ENCODE results near the gene FAR1.

The FAR1 gene

GRCh38 chr11:13674799-13675509, 6.5 kb downstream of the FAR1 start:
- DNase-seq (ENCODE audit: extremely low read depth, low read depth) = no peak
- TF ChIP-seq, protein P1, sequence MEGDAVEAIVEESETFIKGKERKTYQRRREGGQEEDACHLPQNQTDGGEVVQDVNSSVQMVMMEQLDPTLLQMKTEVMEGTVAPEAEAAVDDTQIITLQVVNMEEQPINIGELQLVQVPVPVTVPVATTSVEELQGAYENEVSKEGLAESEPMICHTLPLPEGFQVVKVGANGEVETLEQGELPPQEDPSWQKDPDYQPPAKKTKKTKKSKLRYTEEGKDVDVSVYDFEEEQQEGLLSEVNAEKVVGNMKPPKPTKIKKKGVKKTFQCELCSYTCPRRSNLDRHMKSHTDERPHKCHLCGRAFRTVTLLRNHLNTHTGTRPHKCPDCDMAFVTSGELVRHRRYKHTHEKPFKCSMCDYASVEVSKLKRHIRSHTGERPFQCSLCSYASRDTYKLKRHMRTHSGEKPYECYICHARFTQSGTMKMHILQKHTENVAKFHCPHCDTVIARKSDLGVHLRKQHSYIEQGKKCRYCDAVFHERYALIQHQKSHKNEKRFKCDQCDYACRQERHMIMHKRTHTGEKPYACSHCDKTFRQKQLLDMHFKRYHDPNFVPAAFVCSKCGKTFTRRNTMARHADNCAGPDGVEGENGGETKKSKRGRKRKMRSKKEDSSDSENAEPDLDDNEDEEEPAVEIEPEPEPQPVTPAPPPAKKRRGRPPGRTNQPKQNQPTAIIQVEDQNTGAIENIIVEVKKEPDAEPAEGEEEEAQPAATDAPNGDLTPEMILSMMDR (IDR thresholded peaks at IDR 0.05; ENCODE audit: low read depth, low read length) = no peak

GRCh38 chr11:13676576-13676975, 8.1 kb downstream of the FAR1 start:
- TF ChIP-seq, protein P1 (IDR thresholded peaks at IDR 0.05; ENCODE audit: low read depth, low read length) = no peak
- no peak for DNase-seq (ENCODE audit: extremely low read depth, low read depth)

DNA sequence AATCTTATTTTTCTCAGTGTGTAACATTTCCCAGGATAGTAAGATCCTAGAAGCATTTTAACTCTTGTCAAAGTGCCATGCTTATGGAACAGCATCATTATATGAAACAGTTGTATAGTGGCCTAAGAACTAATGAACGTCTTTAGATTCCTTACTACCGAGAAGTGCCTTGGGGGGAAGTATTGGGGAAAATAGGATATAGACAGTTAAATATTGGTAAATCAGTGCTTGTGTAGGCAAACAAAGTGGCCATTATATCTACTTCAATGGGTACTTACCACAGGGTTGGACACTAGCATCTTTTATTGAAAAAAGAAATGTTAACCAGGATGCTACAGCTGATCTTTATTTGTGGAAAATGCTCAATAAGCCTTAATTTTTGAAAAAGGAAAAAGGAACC, 11.3 kb downstream of the FAR1 start:
- TF ChIP-seq, protein P1 (IDR thresholded peaks at IDR 0.05; ENCODE audit: low read depth, low read length) = no peak
- DNase-seq (ENCODE audit: extremely low read depth, low read depth) = no peak

- TF ChIP-seq, protein P1 (IDR thresholded peaks at IDR 0.05; ENCODE audit: low read depth, low read length) = no peak
- no peak for DNase-seq (ENCODE audit: extremely low read depth, low read depth)
Observed at GRCh38 chr11:13680501-13681264, 12.2 kb downstream of the FAR1 start.

DNA sequence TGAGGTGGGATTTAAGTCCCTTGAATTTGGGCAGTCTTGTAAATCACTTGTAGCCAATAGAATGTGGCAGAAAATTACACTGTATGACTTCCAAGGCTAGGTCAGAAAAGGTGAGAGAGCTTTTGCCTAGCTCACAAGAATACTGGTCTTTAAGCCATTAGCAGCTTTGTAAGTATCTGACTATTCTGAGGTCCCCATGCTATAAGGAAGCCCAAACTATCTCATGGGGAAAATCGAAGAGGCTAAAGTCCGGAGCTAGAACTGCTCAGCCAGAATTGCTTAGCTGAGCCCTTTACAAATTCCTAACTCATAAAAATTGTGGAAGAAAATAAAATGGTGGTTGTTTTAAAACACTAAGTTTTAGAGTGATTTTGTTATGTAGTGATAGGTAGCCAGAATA, 13.0 kb downstream of the FAR1 start:
- DNase-seq (ENCODE audit: extremely low read depth, low read depth) = no peak
- TF ChIP-seq, protein P1 (IDR thresholded peaks at IDR 0.05; ENCODE audit: low read depth, low read length) = no peak

DNA sequence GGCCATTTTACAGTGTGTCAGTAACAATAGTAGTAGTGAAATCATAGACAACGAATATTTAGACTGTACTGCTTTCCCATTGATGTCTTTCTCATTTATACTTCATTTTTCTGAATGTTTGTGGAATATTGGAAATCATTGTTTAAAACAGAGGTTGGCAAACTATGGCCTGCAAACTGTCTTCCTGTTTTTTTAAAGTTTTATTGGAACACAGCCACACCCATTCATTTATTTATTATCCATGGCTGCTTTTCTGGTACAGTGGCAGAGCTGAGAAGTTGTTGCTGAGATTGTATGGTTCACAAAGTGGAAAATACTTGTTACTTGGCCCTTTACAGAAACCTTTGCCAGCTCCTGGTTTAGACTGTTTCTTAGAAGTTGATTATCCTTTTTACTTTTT, 13.7 kb downstream of the FAR1 start:
- TF ChIP-seq, protein P1 (IDR thresholded peaks at IDR 0.05; ENCODE audit: low read depth, low read length) = no peak
- DNase-seq (ENCODE audit: extremely low read depth, low read depth) = no peak

GRCh38 chr11:13685461-13686108, 17.1 kb downstream of the FAR1 start:
- TF ChIP-seq, protein P1 (IDR thresholded peaks at IDR 0.05; ENCODE audit: low read depth, low read length) = no peak
- no peak for DNase-seq (ENCODE audit: extremely low read depth, low read depth)

Data from AG09319 (cell line).